Measurements from ENCODE around the gene VPS13D. TPM values are rescaled to one million over a fixed set of nuclear protein-coding genes. Genes with fewer than 3 reads are reported as not detected.
"Not testable (repeated sequence)": the region's sequence is repeated elsewhere in the genome, so short reads cannot be mapped to it uniquely, and the experiment has no call there.

The VPS13D gene
- total RNA-seq, 1 donor from 2014 or later = 33.6 TPM

- H3K4me3 Mint-ChIP-seq = no peak overlapping the region
- no peak for DNase-seq (ENCODE audit: low spot score)
- intact Hi-C loops (cut with micrococcal nuclease) = no loop called here
- no peak overlapping the region for H3K27ac Mint-ChIP-seq
- no peaks in the 10 kb centered on the region for H3K4me1 Mint-ChIP-seq (ENCODE audit: low read depth)
- H3K36me3 Mint-ChIP-seq (ENCODE audit: low read depth) = peaks cover 24% of the 10 kb centered on the region
- H3K9me3 Mint-ChIP-seq = peaks cover 26% of the 10 kb centered on the region
- peaks cover 4% of the 10 kb centered on the region for H3K27me3 Mint-ChIP-seq (ENCODE audit: insufficient read depth)
These were observed 307.5 kb downstream of the VPS13D start for GRCh38 chr1:12537294-12537693.

- DNase-seq (ENCODE audit: low spot score) = no peak
- Mint-ChIP-seq H3K27ac (no peak overlapping the region), H3K27me3 (ENCODE audit: insufficient read depth) (peaks cover 6% of the 10 kb centered on the region), H3K36me3 (ENCODE audit: low read depth) (peaks cover 24% of the 10 kb centered on the region), H3K4me1 (ENCODE audit: low read depth) (no peaks in the 10 kb centered on the region), H3K4me3 (no peak overlapping the region), H3K9me3 (peaks cover 26% of the 10 kb centered on the region)
- intact Hi-C loops (cut with micrococcal nuclease) = no loop called here
These were observed 308.2 kb downstream of the VPS13D start for GRCh38 chr1:12537906-12538461.

GRCh38 chr1:12538536-12538935 lies 308.7 kb downstream of the VPS13D start:
- peaks cover 24% of the 10 kb centered on the region for H3K36me3 Mint-ChIP-seq (ENCODE audit: low read depth)
- H3K4me3 Mint-ChIP-seq; intact Hi-C loops (cut with micrococcal nuclease); H3K4me1 Mint-ChIP-seq (ENCODE audit: low read depth); DNase-seq (ENCODE audit: low spot score); H3K27me3 Mint-ChIP-seq (ENCODE audit: insufficient read depth); H3K27ac Mint-ChIP-seq: not testable (repeated sequence)
- H3K9me3 Mint-ChIP-seq = peaks cover 26% of the 10 kb centered on the region

- Mint-ChIP-seq H3K4me1 (ENCODE audit: low read depth) (no peaks in the 10 kb centered on the region), H3K27ac (no peak overlapping the region), H3K27me3 (ENCODE audit: insufficient read depth) (peaks cover 8% of the 10 kb centered on the region), H3K4me3 (no peak overlapping the region), H3K36me3 (ENCODE audit: low read depth) (peaks cover 22% of the 10 kb centered on the region), H3K9me3 (peaks cover 26% of the 10 kb centered on the region)
- intact Hi-C loops (cut with micrococcal nuclease) = no loop called here
- no peak for DNase-seq (ENCODE audit: low spot score)
These were observed 309.5 kb downstream of the VPS13D start for GRCh38 chr1:12539320-12539704.

GRCh38 chr1:12539705-12540579 lies 310.1 kb downstream of the VPS13D start:
- H3K4me3 Mint-ChIP-seq = no peak overlapping the region
- peaks cover 22% of the 10 kb centered on the region for H3K36me3 Mint-ChIP-seq (ENCODE audit: low read depth)
- H3K27me3 Mint-ChIP-seq (ENCODE audit: insufficient read depth) = peaks cover 8% of the 10 kb centered on the region
- no peak for DNase-seq (ENCODE audit: low spot score)
- no peak overlapping the region for H3K27ac Mint-ChIP-seq
- intact Hi-C loops (cut with micrococcal nuclease) = no loop called here
- H3K4me1 Mint-ChIP-seq (ENCODE audit: low read depth) = no peaks in the 10 kb centered on the region
- H3K9me3 Mint-ChIP-seq = peaks cover 25% of the 10 kb centered on the region

- Mint-ChIP-seq H3K27me3 (ENCODE audit: insufficient read depth) (peaks cover 8% of the 10 kb centered on the region), H3K4me3 (no peak overlapping the region), H3K36me3 (ENCODE audit: low read depth) (peaks cover 15% of the 10 kb centered on the region), H3K27ac (no peak overlapping the region), H3K4me1 (ENCODE audit: low read depth) (no peaks in the 10 kb centered on the region), H3K9me3 (peaks cover 18% of the 10 kb centered on the region)
- intact Hi-C loops (cut with micrococcal nuclease) = no loop called here
- DNase-seq (ENCODE audit: low spot score) = no peak
These were observed 310.9 kb downstream of the VPS13D start for GRCh38 chr1:12540580-12541273.

GRCh38 chr1:12541274-12542137 lies 311.7 kb downstream of the VPS13D start:
- H3K36me3 Mint-ChIP-seq (ENCODE audit: low read depth) = peaks cover 8% of the 10 kb centered on the region
- H3K27me3 Mint-ChIP-seq (ENCODE audit: insufficient read depth) = peaks cover 8% of the 10 kb centered on the region
- H3K4me1 Mint-ChIP-seq (ENCODE audit: low read depth) = no peaks in the 10 kb centered on the region
- H3K27ac Mint-ChIP-seq = no peak overlapping the region
- peaks cover 11% of the 10 kb centered on the region for H3K9me3 Mint-ChIP-seq
- DNase-seq (ENCODE audit: low spot score) = no peak
- intact Hi-C loops (cut with micrococcal nuclease) = no loop called here
- no peak overlapping the region for H3K4me3 Mint-ChIP-seq

- peaks cover 6% of the 10 kb centered on the region for H3K27me3 Mint-ChIP-seq (ENCODE audit: insufficient read depth)
- no peak overlapping the region for H3K27ac Mint-ChIP-seq
- intact Hi-C loops (cut with micrococcal nuclease) = no loop called here
- no peak overlapping the region for H3K4me3 Mint-ChIP-seq
- peaks cover 7% of the 10 kb centered on the region for H3K9me3 Mint-ChIP-seq
- H3K36me3 Mint-ChIP-seq (ENCODE audit: low read depth) = peaks cover 6% of the 10 kb centered on the region
- no peaks in the 10 kb centered on the region for H3K4me1 Mint-ChIP-seq (ENCODE audit: low read depth)
- no peak for DNase-seq (ENCODE audit: low spot score)
These were observed 312.3 kb downstream of the VPS13D start for GRCh38 chr1:12542138-12542465.

- Mint-ChIP-seq H3K4me3 (no peak overlapping the region), H3K27me3 (ENCODE audit: insufficient read depth) (peaks cover 6% of the 10 kb centered on the region), H3K4me1 (ENCODE audit: low read depth) (no peaks in the 10 kb centered on the region), H3K36me3 (ENCODE audit: low read depth) (no peaks in the 10 kb centered on the region), H3K27ac (no peak overlapping the region), H3K9me3 (no peaks in the 10 kb centered on the region)
- no peak for DNase-seq (ENCODE audit: low spot score)
- intact Hi-C loops (cut with micrococcal nuclease) = no loop called here
These were observed 313.1 kb downstream of the VPS13D start for GRCh38 chr1:12542616-12543592.

- H3K4me1 Mint-ChIP-seq (ENCODE audit: low read depth) = no peaks in the 10 kb centered on the region
- no peaks in the 10 kb centered on the region for H3K36me3 Mint-ChIP-seq (ENCODE audit: low read depth)
- intact Hi-C loops (cut with micrococcal nuclease) = no loop called here
- no peaks in the 10 kb centered on the region for H3K9me3 Mint-ChIP-seq
- peaks cover 6% of the 10 kb centered on the region for H3K27me3 Mint-ChIP-seq (ENCODE audit: insufficient read depth)
- no peak overlapping the region for H3K4me3 Mint-ChIP-seq
- DNase-seq (ENCODE audit: low spot score) = no peak
- H3K27ac Mint-ChIP-seq = no peak overlapping the region
These were observed 313.9 kb downstream of the VPS13D start for GRCh38 chr1:12543740-12544154.

GRCh38 chr1:12544357-12544756 lies 314.5 kb downstream of the VPS13D start:
- DNase-seq (ENCODE audit: low spot score) = no peak
- H3K27ac Mint-ChIP-seq = no peak overlapping the region
- intact Hi-C loops (cut with micrococcal nuclease) = no loop called here
- no peaks in the 10 kb centered on the region for H3K9me3 Mint-ChIP-seq
- H3K4me3 Mint-ChIP-seq = no peak overlapping the region
- no peaks in the 10 kb centered on the region for H3K36me3 Mint-ChIP-seq (ENCODE audit: low read depth)
- H3K27me3 Mint-ChIP-seq (ENCODE audit: insufficient read depth) = peaks cover 6% of the 10 kb centered on the region
- H3K4me1 Mint-ChIP-seq (ENCODE audit: low read depth) = no peaks in the 10 kb centered on the region

- Mint-ChIP-seq H3K36me3 (ENCODE audit: low read depth) (no peaks in the 10 kb centered on the region), H3K9me3 (no peaks in the 10 kb centered on the region), H3K4me3 (no peak overlapping the region), H3K27me3 (ENCODE audit: insufficient read depth) (peaks cover 6% of the 10 kb centered on the region), H3K4me1 (ENCODE audit: low read depth) (no peaks in the 10 kb centered on the region), H3K27ac (no peak overlapping the region)
- intact Hi-C loops (cut with micrococcal nuclease) = no loop called here
- no peak for DNase-seq (ENCODE audit: low spot score)
These were observed 315.2 kb downstream of the VPS13D start for GRCh38 chr1:12544992-12545391.

Measured in activated T-helper 1 cell treated with anti-CD3 and anti-CD28 coated beads, Interleukin-12 subunit alpha, Interleukin-12 subunit beta, Interleukin-2, Interleukin-4 antibody, amounts not matched to agents 30 ng/mL and 10 ng/mL and 1 ng/mL, durations not matched to agents 14 hours and 24 hours and 36 hours (primary cell).